CD4-positive, alpha-beta T cell treated with Interleukin-4 for 1 hour (primary cell): Measurements from ENCODE around the gene HYDIN.

Source experiments
- DNase-seq, 2 donors: peaks; one replicate each; pipeline ENCODE4 v3.0.0-alpha.2; 2020 to 2022

Gene HYDIN

GRCh38 chr16:71230122-71230845 is at the start of gene HYDIN:
Gene HYDIN, minus strand, starts transcription at chr16:71230722. Its CDS starts 43,827 bp downstream, at chr16:71186895.
- DNase-seq = peak in 1 of 2 donors; percentile 33

- no peak for DNase-seq
These were observed 46.2 kb upstream of the HYDIN start for GRCh38 chr16:71276589-71277334.

- DNase-seq = no peak
These were observed 42.9 kb upstream of the HYDIN start for GRCh38 chr16:71273384-71273783.

GRCh38 chr16:71264299-71264698 is 33.8 kb upstream of the HYDIN start:
- DNase-seq = no peak

- DNase-seq = no peak
These were observed 33.1 kb upstream of the HYDIN start for GRCh38 chr16:71263582-71263981.

- no peak for DNase-seq
These were observed 31.9 kb upstream of the HYDIN start for GRCh38 chr16:71262391-71262790.

GRCh38 chr16:71260995-71261394 is 30.5 kb upstream of the HYDIN start:
- no peak for DNase-seq

GRCh38 chr16:71259086-71259485 is 28.6 kb upstream of the HYDIN start:
- peak in 1 of 2 donors; percentile 12 for DNase-seq

GRCh38 chr16:71258372-71258771 is 27.9 kb upstream of the HYDIN start:
- no peak for DNase-seq

- DNase-seq = no peak
These were observed 27.2 kb upstream of the HYDIN start for GRCh38 chr16:71257768-71258167.

- DNase-seq = peak in 1 of 2 donors; percentile 18
These were observed 25.2 kb upstream of the HYDIN start for GRCh38 chr16:71255721-71256120.

GRCh38 chr16:71254832-71255525 is 24.5 kb upstream of the HYDIN start:
- DNase-seq = peak in 1 of 2 donors; percentile 12

- DNase-seq = no peak
These were observed 20.1 kb upstream of the HYDIN start for GRCh38 chr16:71250461-71251235.

GRCh38 chr16:71249399-71249798 is 18.9 kb upstream of the HYDIN start:
- DNase-seq = no peak

- DNase-seq = no peak
These were observed 17.0 kb upstream of the HYDIN start for GRCh38 chr16:71247478-71247877.

GRCh38 chr16:71246309-71246708 is 15.8 kb upstream of the HYDIN start:
- no peak for DNase-seq

- DNase-seq = no peak
These were observed 14.0 kb upstream of the HYDIN start for GRCh38 chr16:71244521-71244920.

- no peak for DNase-seq
These were observed 12.1 kb upstream of the HYDIN start for GRCh38 chr16:71242601-71243000.

GRCh38 chr16:71242036-71242435 is 11.5 kb upstream of the HYDIN start:
- DNase-seq = no peak

GRCh38 chr16:71229344-71229743 is 1.2 kb downstream of the HYDIN start:
- DNase-seq = no peak

- no peak for DNase-seq
These were observed 4.0 kb downstream of the HYDIN start for GRCh38 chr16:71226229-71227141.

GRCh38 chr16:71225145-71225544 is 5.4 kb downstream of the HYDIN start:
- no peak for DNase-seq
